ENCODE data around the gene ADARB1.

DNA sequence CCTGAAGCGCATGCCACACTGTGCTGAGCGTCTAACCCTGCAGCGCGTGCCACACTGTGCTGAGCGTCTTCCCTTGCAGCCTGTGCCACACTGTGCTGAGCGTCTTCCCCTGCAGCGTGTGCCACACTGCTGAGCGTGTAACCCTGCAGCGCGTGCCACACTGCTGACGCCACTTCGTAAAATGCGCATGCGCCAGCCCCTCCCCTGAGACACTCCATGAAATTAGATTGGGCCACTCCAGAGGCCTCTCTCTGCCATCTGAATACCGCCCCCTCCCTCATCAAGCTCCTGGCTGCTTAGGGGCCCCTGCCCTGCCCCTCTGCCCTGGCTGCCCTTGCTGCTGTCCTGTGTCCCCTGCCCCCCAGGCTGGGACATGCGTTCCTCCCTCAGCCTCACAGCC, 128.5 kb downstream of the ADARB1 start:
- TF ChIP-seq, protein P1, sequence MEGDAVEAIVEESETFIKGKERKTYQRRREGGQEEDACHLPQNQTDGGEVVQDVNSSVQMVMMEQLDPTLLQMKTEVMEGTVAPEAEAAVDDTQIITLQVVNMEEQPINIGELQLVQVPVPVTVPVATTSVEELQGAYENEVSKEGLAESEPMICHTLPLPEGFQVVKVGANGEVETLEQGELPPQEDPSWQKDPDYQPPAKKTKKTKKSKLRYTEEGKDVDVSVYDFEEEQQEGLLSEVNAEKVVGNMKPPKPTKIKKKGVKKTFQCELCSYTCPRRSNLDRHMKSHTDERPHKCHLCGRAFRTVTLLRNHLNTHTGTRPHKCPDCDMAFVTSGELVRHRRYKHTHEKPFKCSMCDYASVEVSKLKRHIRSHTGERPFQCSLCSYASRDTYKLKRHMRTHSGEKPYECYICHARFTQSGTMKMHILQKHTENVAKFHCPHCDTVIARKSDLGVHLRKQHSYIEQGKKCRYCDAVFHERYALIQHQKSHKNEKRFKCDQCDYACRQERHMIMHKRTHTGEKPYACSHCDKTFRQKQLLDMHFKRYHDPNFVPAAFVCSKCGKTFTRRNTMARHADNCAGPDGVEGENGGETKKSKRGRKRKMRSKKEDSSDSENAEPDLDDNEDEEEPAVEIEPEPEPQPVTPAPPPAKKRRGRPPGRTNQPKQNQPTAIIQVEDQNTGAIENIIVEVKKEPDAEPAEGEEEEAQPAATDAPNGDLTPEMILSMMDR (conservative IDR thresholded peaks at IDR 0.05): no peak
- no peak for TF ChIP-seq ZFX (IDR thresholded peaks at IDR 0.05)

Data from C4-2B (cell line).